ENCODE results near the gene AGAP1.

Gene AGAP1

GRCh38 chr2:235940330-235940729 is 446.5 kb downstream of the AGAP1 start:
- TF ChIP-seq, protein P1, sequence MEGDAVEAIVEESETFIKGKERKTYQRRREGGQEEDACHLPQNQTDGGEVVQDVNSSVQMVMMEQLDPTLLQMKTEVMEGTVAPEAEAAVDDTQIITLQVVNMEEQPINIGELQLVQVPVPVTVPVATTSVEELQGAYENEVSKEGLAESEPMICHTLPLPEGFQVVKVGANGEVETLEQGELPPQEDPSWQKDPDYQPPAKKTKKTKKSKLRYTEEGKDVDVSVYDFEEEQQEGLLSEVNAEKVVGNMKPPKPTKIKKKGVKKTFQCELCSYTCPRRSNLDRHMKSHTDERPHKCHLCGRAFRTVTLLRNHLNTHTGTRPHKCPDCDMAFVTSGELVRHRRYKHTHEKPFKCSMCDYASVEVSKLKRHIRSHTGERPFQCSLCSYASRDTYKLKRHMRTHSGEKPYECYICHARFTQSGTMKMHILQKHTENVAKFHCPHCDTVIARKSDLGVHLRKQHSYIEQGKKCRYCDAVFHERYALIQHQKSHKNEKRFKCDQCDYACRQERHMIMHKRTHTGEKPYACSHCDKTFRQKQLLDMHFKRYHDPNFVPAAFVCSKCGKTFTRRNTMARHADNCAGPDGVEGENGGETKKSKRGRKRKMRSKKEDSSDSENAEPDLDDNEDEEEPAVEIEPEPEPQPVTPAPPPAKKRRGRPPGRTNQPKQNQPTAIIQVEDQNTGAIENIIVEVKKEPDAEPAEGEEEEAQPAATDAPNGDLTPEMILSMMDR (IDR thresholded peaks at IDR 0.05), result no peak

DNA sequence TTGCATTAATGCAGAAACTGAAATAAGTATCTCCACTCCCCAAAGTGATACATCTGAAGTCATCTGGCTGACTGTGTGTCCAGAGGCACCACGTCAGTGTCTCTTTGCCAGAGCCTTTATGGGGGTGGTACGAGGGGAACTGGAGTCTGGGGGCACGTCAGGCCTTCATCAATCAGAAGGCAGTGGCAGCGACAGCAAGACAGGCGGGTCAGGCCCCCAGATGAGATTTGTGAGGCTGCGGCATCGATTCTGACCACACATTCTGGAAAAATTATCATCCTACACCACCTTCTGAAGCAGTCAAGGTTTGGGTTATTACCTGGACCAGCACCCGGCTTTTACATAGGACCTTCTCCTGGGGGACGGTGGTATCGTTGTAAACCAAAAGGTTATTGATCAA is 450.7 kb downstream of the AGAP1 start:
- TF ChIP-seq, protein P1 (IDR thresholded peaks at IDR 0.05), result no peak

DNA sequence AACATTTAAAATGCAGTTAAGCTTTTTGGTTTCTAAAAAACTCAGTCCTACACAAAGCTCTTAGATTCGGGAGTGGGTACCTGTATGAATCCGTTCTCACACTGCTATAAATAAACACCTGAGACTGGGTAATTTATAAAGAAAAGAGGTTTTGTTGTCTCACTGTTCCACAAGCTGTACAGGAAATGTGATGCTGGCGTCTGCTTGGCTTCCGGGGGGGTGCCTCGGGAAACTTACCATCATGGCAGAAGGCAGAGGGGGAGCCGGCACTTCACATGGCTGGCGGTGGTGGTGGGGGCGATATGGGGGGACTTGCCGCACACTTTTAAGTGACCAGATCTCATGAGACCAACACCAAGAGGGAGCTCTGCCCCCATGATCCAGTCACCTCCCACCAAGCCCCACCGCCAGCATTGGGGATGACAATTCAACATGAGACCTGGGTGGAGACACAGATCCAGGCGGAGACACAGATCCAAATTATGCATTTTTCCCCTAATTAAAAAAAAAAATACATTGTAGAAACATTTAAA is 451.8 kb downstream of the AGAP1 start:
- TF ChIP-seq, protein P1 (IDR thresholded peaks at IDR 0.05), result no peak

- TF ChIP-seq, protein P1 (IDR thresholded peaks at IDR 0.05), result no peak
Measured at GRCh38 chr2:235946590-235946989, 452.7 kb downstream of the AGAP1 start.

DNA sequence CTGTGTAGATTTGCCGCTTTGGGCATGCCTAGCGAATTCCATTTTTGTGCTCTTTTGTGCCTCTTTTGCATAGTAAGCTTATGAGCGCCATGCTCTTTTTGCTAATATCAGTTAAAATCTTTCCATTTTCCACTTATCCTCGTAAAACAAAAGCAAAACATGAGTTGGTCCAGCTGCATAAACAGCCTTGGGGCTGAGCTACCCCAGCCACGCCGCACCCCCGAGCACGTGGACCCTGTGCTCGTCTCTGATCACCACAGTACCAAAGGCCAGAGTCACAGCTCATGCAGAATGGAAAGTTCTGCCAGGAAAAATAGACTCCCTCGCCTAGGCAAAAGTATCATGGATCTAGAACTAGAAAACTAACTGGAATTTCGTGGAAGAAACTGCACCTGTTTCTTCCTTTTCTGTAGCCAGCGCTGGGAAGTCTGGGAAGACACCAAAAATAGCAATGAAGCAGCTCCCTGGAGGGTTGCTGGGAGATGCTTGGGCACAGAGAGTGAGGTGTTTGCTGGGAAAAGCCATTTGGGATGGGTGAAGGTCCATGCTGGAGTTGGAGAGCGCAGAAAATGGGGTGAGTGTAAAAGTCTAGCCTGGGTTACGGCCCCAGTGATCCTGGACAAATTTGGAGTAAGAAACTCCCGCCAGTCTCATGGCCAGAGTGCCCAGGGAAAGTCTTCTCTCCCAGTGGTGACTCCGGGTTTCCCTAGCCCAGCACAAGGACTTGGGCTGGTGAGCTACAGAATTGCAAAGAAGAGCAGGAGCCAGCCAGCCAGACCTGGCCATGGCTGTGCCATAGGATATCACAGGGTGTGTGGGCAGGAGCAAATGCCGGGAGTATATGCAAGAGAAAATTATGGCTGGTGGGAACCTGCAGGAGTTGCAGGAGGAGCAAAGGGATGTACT is 456.0 kb downstream of the AGAP1 start:
- TF ChIP-seq, protein P1 (IDR thresholded peaks at IDR 0.05), result no peak

GRCh38 chr2:235950473-235950809 is 456.6 kb downstream of the AGAP1 start:
- TF ChIP-seq, protein P1 (IDR thresholded peaks at IDR 0.05), result no peak

- TF ChIP-seq, protein P1 (IDR thresholded peaks at IDR 0.05), result no peak
Measured at GRCh38 chr2:235951493-235951892, 457.6 kb downstream of the AGAP1 start.

Measured in LNCAP (cell line).